HG03095 (cell line): ENCODE data around the gene LEKR1.
A peak's percentile ranks its signal among the peaks of the same experiment; 100 is the strongest.

Source experiments
- ATAC-seq: cut with Tn5 transposase; IDR thresholded peaks from one replicate; pipeline ENCODE4 v1.9.1; 2021; ENCODE audit warnings: moderate library complexity; ENCODE audit not compliant: unreplicated experiment

LEKR1 gene

DNA sequence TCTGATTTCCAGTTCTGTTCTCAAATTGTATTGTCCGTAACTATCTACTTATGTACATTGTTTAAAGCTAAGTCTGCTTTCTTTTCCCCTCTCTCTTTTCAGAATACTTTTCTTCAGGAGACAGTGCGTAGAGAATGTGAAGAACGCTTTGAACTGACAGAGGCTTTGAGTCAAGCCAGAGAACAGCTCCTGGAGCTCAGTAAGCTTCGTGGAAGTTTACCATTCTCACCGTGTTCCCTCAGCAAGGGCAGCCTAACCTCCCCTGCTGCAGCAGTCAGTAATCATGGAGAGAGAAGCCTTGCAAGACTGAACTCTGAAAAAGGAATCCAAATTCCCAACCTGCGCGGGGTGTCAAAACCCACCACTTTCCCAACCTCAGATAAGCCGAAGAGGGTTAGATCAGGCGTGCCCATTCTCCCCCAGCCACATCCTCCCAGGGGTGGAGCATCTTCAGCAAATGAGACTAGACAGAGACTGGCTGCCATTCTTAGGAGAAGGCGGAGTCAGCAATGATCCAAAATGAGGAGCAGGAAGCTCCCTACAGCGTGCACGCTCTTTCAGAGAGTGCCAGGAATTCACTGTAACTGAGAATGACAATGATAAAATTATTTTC is 219.2 kb downstream of the LEKR1 start:
- ATAC-seq: no peak

GRCh38 chr3:157046520-157046919 is 220.4 kb downstream of the LEKR1 start:
- ATAC-seq: peak; percentile 64

DNA sequence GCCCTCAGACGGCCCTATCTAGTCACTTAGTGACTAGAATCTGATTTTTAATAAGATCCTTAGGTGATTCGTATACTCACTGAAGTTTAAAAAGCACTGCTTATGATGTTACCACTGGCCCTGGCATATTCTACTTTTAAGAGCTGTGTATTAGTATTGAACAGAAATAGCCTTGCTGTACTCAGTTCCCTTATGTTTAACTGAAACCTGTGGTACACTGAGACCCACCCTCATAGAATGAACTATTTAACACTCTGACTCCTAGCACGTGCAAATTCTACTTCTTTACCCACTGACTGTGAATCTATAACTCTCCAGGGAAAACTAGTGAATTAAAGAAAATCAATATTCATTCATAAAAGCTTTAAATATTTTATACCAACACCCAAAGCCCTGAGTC is 224.9 kb downstream of the LEKR1 start:
- no peak for ATAC-seq

GRCh38 chr3:157051591-157051990 is 225.4 kb downstream of the LEKR1 start:
- ATAC-seq: no peak

DNA sequence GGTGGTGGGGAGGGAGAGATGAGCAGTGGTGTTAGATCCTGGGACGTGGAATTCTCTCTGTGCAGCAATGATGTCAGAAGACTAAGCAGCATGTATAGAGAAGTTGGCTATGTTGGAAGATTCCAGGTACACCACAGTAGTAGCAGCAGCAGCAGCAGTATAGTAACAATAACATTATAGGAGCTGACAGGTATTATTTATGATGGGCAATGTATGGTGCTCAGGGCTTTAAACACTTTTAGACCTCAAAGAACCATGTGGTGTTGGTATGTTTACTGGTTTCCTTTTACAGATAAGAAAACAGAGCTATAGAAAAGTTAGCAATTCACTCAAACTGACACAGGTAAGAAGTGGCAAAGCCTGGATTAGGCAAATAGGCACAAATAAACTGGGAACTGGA is 229.9 kb downstream of the LEKR1 start:
- no peak for ATAC-seq

DNA sequence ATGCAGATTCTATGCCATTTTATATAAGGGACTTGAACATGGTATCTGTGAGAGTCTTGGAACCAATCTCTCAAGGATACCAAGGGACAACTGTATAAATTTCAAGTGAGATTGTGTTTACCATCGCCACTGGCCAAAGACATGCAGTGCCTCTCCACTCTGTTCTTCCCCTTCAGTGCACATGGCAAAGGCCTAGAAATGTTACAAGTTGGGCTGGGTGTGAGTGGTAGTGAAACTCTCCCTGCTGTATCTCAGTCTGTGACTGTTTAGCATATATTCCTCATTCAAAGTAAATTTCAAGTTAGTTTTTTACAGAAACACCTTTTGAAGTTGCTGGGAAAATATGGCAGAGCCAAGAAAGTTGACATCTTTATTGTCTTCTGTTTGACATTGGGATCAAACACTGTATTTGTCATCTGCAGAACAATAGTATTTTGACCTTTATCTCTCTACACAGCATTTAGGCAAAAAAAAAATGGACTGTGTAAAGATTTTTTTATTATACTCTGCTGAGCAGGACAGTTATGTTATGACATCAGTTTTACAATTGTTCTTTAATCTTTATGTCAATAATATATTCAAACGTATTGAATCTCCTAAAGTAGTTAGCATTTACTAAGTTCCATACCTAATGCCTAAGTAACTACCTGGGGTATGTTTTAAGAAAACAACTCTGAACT is 232.4 kb downstream of the LEKR1 start:
- ATAC-seq: no peak

GRCh38 chr3:157059181-157059580 is 233.0 kb downstream of the LEKR1 start:
- peak; percentile 44 for ATAC-seq

DNA sequence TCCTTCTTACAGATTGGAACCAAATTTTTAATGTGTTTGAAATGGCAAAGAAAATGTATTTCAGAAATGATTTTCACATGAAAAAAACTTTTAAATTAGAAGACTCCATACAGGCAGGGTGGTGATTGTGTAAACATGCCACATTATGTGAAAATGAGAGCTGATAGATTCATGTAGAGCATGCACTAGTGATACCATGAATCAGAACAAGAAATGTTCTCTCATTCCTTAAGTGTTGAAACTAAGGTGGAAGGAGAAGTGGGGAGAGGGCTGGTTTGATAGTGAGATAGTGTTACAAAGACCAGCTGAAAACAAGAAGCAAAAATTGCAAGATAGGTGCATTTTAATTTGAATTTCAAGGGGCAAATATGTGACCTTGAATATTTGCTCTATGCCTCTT is 233.5 kb downstream of the LEKR1 start:
- peak; percentile 66 for ATAC-seq

DNA sequence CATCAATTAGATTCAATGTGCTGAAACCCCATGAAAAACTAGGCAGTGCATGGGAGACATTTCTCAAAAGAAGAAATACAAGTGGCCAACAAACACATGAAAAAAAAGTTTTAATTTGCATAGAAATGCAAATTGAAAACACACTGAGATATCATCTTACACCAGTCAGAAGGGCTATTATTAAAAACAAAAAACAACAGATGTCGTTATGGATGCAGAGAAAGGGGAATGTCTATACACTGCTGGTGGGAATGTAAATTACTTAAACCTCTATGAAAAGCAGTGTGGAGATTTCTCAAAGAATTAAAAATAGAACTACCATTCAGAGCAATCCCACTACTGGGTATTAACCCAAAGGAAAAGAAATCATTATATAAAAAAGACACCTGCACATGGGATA is 235.1 kb downstream of the LEKR1 start:
- ATAC-seq: no peak

GRCh38 chr3:157063469-157063868 is 237.3 kb downstream of the LEKR1 start:
- no peak for ATAC-seq

GRCh38 chr3:157063926-157064325 is 237.8 kb downstream of the LEKR1 start:
- peak; percentile 4 for ATAC-seq

DNA sequence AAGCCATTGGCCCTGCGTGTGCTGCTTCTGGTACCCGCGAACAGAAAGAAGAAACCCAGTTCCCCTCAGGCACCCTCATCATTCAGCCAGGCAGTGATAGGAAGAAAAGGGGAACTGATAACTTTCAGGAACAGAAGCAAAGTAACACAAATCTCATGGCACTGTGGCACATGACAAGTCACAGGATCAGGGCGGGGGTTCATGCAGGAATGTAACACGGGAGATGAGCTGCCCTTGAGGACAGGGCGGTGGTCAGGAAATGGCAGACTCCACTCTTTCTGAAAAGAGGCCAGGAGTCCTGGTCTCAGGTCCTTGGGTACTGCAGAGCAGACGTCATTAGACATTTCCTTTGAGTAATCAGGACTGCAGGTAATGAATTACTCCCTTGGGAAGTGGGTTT is 238.2 kb downstream of the LEKR1 start:
- ATAC-seq: peak; percentile 76

DNA sequence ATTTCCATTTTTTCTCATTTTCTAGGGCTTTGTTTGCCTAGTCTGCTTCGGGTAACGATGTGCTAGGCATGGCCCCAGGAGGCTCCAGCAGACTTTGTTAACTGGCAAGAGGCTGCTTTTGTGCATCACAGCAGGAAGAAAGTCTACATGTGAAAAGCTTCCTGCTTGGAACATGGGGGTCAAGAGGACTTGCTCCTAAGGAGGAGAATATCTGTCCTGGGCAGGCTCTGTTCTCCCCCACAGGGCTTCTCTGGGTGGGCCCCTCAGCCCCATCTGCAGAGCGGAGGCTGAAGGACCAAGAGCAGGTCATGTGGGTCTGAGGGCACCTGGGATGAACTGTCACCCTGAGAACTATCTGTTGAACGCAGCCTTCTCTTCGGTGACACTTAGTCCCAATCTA is 239.0 kb downstream of the LEKR1 start:
- ATAC-seq: no peak

- ATAC-seq: no peak
Measured at GRCh38 chr3:157066335-157067098, 240.4 kb downstream of the LEKR1 start.

- ATAC-seq: no peak
Measured at GRCh38 chr3:157067114-157067513, 241.0 kb downstream of the LEKR1 start.

DNA sequence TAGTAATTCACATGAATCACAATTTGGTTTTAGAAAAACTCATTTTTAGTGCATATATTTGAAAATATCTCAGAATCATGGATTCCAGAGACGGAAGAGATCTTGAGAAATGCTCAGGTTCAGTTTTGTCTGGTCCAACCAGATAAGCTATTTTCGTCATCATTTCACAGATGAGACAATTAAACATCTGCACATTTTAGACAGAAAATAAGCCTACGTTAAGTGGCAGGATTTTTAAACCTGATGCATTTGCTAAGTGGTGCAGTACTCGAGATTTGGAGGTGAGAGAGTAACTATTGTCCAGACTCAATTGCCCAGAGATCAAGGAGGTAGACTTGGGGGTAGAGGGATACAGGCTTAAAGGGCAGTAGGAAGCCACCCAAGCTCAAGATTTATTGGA is 243.3 kb downstream of the LEKR1 start:
- no peak for ATAC-seq

GRCh38 chr3:157069846-157070677 is 243.9 kb downstream of the LEKR1 start:
- ATAC-seq: no peak

DNA sequence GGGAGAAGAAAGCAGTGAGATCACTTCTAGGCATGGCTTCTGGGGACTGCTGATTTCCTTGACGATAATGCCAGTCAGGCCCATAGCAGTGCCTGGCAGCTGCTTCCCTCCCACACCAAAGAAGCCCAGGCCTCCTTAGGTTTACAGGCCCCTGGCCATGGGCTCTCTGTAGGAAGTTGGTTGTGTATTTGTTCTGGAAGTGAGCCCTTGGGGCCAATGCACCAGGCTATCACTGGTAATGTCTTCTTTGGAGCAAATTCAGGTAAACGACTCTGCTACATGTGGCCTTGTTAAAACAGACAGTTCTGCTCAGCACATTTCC is 244.5 kb downstream of the LEKR1 start:
- no peak for ATAC-seq

DNA sequence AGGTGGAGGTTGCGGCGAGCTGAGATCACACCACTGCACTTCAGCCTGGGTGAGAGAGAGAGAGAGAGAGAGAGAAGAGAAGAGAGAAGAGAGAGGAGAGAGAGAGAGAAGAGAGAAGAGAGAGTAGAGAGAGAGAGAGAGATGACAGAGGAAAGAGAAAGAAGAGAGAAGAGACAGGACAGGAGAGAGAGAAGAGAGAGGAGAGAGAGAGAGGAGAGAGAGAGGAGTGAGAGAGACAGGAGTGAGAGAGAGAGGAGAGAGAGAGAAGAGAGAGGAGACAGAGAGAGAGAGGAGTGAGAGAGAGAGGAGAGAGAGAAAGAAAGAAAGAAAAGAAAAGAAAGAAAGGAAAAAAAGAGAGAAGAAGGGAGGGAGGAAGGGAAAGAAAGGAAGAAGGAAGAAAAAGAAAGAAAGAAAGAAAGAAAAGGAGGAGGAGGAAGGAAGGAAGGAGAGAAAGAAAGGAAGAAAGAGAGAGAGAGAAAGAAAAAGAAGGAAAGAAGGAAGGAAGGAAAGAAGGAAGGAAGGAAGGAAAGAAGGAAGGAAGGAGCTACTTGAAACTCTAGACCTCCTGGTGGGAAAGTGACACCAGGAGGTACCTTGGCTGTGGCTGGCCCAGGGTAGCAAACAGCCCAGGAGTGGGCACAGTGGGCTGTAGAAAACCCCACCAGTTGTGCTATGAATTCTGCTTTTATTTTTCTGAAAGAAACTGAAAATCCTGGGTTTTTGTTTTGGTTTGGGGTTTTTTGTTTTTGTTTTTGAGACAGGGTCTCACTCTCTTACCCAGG is 245.8 kb downstream of the LEKR1 start:
- no peak for ATAC-seq

DNA sequence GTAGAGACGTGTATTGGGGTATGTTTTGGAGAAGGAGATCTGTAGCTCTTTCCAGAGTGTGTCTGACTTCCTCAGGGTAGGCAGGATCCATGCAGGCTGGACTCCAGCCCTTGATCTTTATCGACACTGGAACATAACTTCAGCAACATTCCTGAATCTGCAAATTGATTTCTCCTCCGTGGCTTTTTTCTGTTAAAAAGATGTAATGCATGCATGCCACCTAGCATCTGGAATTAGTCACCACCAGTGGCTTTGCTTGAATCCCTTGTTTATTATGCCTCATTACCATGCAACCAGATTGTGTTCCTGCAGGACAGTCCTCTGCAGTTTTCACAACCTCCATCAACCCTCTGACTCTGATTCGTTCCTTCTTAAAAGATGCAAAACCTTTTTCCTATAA is 247.7 kb downstream of the LEKR1 start:
- no peak for ATAC-seq

DNA sequence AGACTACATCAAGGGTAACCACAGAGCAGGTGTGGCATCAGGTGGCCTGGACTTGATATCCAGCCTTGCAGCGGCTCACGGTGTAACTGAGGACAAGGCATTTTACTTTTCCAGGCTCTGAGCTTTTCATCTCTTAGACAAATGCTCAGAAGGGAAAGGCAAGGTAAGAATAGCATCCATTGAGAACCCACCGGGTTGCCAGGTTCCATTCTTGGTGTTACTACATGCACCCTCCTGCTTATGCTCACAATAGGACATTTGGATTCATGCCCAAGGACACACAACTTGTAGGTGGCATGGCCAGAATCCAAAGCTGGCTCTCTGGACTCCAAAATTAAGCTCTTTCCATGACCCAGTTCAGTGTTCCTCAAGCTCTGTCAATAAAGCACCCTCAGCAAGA is 248.3 kb downstream of the LEKR1 start:
- no peak for ATAC-seq
